ENCODE results near the gene PPT2.
"Not testable (repeated sequence)": the region's sequence is repeated elsewhere in the genome, so short reads cannot be mapped to it uniquely, and the experiment has no call there.

PPT2 gene

DNA sequence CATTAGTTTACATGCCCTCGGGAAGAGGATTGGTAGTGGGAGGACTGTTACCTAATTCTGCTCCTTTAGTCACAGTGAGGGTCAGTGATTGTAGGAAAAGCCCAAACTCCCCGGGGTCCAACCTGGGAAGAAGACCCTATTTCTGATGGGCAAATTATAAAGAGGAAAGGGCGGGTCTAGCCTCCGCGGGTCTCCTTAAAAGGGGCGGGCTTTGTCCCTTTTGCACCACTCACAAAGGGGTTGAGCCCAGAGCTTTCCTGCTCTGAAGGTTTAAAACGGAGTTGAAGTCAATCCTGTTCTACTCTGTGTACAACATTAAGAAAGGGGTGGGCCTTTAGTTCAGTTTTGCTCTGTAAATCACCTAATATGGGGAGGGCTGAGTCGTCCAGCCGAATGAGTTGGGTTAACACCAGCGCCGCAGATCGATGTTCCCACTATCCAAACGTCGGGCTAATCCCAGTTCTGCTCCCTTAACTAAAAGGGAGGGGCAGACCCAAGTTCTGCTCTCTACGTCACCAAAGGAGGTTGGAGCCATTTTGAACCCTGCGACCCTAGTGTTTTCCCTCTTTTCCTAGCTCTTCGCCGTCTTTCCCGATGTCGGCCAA lies 23.3 kb downstream of the PPT2 start:
- in situ Hi-C loops (cut with HindIII; ENCODE audit: low pct_unique_long_range_greater_than_20kb, low sequenced_read_pairs), result no loop called here
- no peak for TF ChIP-seq JUND (IDR thresholded peaks at IDR 0.05; ENCODE audit: low read depth)
- no peak for DNase-seq (ENCODE audit: low read depth in 1 of 2, low spot score in 1 of 2)

DNA sequence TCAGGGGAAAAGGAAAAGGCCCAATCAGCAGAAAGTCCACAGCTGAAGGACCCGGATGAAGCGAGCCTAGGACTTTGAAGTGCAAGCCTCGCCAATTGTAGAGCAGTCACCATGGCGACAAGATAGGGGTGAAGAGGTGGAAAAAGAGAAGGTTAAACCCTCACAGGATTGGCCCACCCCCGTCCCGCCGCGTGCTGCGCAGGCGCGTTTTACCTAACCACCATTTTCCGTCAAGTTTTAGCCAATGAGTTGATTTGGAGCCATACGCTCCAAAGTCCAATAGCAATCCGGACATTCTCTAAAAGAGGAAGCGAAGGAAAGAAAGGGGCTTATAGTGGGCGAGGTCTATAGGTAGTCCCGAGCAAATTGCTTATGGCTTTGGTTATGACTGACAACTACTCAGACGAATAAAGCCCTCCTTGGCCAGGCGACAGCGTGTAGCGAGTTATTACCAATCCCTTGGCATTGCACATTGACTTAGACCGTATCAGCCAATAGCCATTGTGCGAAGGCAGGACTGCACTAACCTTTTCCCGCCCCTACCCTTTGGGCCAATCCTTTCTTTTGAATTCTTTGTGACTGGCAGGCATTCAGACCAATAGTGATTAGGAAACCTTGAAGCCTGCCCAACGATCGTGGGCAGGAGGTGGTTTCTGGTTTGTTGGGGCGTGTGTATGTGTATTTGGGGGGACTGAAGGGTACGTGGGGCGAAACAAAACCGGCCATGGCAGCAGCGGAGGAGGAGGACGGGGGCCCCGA lies 24.0 kb downstream of the PPT2 start, which contains the start of gene RNF5:
RNF5 (plus strand) TSS at position 618 of the 759 bp plus-strand sequence; CDS start at position 725, 107 bp downstream.
- in situ Hi-C loops (cut with HindIII; ENCODE audit: low pct_unique_long_range_greater_than_20kb, low sequenced_read_pairs), result no loop called here
- TF ChIP-seq JUND (IDR thresholded peaks at IDR 0.05; ENCODE audit: low read depth), result no peak
- DNase-seq (ENCODE audit: low read depth in 1 of 2, low spot score in 1 of 2), result peak; percentile 96 to 100

DNA sequence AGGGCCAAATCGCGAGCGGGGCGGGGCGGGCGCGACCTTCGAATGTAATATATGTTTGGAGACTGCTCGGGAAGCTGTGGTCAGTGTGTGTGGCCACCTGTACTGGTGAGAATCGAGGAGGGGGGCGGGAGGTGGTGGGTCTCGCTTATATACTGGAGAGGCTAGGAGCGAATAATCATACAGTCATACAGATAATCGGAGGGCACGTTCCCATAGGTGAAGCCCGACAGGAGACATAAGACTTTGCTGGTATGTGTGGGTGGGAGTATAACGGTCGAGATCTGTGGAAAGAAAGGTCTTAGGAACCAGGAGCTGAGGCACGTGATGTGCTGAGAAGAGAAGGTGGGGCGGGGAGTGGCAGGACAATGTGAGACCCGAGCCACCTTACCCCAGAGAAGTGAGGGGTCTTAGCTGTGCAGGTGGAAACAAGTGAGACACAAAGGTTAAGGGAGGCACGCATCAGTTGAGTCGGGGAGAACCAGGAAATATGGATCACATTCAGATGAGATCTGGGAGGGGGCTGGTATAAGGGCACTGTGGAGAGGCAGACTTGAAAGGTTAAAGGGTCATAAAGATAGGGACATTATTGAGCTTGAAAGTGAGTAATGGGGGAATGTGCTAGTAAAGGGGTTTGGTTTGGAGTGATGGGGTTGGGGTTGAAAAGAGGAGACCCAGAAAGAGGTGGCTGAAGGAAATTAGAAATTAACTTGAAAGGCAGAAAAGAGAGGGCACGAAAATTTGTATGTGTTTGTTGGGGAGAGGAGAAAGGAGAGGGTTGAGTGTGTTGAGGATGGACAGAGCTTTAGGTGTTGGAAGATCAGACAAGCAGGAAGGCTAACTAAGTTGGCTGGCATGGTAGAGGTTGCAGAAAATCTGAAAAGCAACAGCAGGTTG lies 24.9 kb downstream of the PPT2 start:
- TF ChIP-seq JUND (IDR thresholded peaks at IDR 0.05; ENCODE audit: low read depth), result no peak
- DNase-seq (ENCODE audit: low read depth in 1 of 2, low spot score in 1 of 2), result no peak
- in situ Hi-C loops (cut with HindIII; ENCODE audit: low pct_unique_long_range_greater_than_20kb, low sequenced_read_pairs), result no loop called here

DNA sequence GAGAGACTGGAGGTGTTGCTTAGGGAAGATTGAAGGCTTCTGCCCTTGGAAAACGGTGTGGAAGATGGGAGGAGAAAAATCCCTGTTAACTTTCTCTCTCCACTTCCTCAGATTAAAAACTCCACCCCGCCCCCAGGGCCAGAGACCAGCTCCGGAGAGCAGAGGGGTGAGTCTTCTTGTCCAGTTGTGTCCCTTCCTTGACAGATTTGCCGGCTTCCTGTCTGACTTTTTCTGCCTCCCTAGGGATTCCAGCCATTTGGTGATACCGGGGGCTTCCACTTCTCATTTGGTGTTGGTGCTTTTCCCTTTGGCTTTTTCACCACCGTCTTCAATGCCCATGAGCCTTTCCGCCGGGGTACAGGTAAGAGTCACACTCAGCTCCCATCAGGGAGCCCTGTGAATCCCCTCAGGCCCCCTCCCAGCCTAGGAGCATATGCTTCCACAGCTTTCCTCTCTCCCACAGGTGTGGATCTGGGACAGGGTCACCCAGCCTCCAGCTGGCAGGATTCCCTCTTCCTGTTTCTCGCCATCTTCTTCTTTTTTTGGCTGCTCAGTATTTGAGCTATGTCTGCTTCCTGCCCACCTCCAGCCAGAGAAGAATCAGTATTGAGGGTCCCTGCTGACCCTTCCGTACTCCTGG lies 25.9 kb downstream of the PPT2 start:
- no peak for TF ChIP-seq JUND (IDR thresholded peaks at IDR 0.05; ENCODE audit: low read depth)
- DNase-seq (ENCODE audit: low read depth in 1 of 2, low spot score in 1 of 2), result no peak
- in situ Hi-C loops (cut with HindIII; ENCODE audit: low pct_unique_long_range_greater_than_20kb, low sequenced_read_pairs), result no loop called here

DNA sequence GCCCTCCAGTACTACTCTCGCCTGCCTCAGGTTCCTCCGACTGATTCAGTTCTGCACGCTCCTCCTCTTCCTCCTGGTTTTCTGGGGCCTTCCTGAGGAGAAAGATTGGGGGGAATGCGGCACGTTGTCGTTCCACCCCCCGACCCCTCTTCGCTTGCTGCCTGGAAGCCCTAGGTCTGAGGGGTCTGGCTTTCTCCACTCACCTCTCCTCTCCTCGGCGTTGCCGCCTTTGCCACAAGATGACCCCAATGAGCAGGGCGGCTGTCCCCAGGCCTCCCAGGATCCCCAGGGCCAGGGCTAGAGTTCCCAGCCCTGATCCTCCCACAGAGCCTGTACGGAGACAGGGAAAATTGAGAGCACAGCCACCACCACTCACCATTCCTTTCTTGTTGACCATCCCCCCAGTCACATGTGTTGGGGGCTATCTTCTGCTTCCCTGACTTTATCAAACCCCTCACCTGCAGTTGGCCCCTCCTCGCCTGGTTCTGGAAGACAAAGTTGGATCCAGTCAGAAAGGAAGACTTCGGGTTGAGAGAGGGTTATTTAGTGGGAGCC lies 27.3 kb downstream of the PPT2 start:
- in situ Hi-C loops (cut with HindIII; ENCODE audit: low pct_unique_long_range_greater_than_20kb, low sequenced_read_pairs), result no loop called here
- DNase-seq (ENCODE audit: low read depth in 1 of 2, low spot score in 1 of 2), result no peak
- TF ChIP-seq JUND (IDR thresholded peaks at IDR 0.05; ENCODE audit: low read depth), result no peak

DNA sequence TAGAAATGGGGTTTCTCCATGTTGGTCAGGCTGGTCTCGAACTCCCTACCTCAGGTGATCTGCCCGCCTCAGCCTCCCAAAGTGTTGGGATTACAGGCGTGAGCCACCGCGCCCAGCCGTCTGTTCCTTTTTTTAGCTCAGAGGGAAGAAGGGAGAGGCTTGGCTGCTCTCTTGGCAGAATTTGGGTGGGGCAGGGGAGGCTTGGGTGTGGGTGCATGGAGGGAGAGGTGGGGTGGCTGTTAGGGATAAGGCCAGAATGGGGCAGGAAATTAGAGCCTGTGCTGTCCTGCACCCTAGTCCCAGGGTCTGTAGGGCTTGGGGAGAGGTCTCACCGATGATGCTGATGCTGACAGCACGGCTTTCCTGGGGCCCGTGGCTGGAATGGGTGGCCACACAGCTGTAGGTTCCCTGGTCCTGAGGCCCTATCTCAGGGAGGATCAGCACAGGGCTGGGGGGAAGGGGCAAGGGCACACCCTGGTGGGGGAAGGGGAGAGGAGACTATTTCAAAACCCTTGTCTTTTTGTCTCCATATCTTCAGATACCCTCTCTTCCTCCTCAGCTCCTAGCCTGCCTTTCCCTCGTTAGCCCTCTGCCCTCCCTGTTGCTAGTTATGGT lies 28.1 kb downstream of the PPT2 start:
- in situ Hi-C loops (cut with HindIII; ENCODE audit: low pct_unique_long_range_greater_than_20kb, low sequenced_read_pairs), result no loop called here
- no peak for DNase-seq (ENCODE audit: low read depth in 1 of 2, low spot score in 1 of 2)
- no peak for TF ChIP-seq JUND (IDR thresholded peaks at IDR 0.05; ENCODE audit: low read depth)

DNA sequence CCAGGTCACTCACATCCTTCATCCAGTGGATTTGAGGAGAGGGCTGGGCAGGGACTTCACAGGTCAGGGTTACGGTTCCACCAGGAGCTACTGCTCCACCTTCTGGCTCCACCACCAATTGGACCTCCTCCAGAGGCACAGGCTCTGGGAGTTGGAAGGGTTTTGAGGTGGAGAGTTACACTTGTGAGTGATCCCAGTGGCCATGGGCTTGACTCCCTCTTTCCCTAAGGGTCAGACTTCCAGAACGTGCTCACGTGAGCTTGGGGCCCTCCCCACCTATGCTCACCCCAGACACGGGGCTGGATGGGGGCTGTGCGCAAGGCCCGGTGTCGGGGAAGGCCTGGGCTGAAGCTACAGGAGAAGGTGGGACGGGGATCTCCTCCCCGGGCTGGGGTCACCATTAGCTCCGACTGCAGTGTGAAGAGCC lies 28.6 kb downstream of the PPT2 start:
- DNase-seq (ENCODE audit: low read depth in 1 of 2, low spot score in 1 of 2), result no peak
- no peak for TF ChIP-seq JUND (IDR thresholded peaks at IDR 0.05; ENCODE audit: low read depth)
- in situ Hi-C loops (cut with HindIII; ENCODE audit: low pct_unique_long_range_greater_than_20kb, low sequenced_read_pairs), result no loop called here

DNA sequence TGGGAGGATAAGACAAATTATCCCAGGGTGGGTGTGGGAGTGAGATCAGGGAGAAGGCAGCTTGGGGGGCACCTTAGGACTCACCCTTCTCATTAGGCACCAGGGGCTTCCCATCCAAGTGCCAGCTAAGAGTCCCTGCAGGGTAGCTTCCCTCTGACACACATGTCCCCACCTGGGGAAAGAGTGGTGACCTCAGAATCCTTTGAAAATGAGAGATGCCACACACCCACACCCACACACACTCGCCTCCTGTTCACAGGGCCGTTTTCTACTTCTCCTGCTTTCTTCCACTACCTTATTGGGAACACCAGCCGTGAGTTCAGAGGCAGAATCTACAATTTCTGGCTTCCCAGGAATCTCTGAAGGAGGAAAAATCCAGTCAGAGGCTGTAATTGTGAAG lies 29.1 kb downstream of the PPT2 start:
- no peak for TF ChIP-seq JUND (IDR thresholded peaks at IDR 0.05; ENCODE audit: low read depth)
- no peak for DNase-seq (ENCODE audit: low read depth in 1 of 2, low spot score in 1 of 2)
- in situ Hi-C loops (cut with HindIII; ENCODE audit: low pct_unique_long_range_greater_than_20kb, low sequenced_read_pairs), result no loop called here

DNA sequence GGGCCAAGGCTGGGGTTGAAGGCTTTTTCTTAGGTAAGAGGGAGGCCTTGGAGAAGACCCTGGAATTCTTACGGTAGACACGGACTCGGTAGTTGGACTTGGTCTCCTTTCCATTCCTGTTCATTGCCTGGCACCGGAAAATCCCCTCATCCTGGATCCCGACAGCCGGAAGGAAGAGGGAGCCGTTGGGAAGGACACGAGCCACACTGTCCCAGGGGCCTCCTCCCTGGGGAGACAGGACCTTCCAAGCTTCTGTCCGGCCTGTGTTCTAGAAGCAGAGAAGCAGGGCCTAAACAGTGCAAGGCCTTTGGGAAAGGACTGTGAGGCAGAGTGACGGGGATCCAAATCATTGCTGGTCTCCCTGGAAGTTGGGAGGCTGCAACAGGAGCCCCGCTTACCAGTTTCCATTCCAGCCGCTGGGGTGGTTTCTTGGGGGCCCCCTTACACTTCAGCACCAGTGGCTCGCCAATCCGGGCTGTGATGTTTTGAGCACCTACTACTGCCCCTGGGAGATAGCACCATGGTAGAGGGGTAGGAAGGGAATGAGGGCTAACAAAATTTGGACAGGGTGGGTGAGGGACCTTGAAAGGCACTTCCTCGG lies 29.6 kb downstream of the PPT2 start:
- in situ Hi-C loops (cut with HindIII; ENCODE audit: low pct_unique_long_range_greater_than_20kb, low sequenced_read_pairs), result no loop called here
- DNase-seq (ENCODE audit: low read depth in 1 of 2, low spot score in 1 of 2), result no peak
- no peak for TF ChIP-seq JUND (IDR thresholded peaks at IDR 0.05; ENCODE audit: low read depth)

DNA sequence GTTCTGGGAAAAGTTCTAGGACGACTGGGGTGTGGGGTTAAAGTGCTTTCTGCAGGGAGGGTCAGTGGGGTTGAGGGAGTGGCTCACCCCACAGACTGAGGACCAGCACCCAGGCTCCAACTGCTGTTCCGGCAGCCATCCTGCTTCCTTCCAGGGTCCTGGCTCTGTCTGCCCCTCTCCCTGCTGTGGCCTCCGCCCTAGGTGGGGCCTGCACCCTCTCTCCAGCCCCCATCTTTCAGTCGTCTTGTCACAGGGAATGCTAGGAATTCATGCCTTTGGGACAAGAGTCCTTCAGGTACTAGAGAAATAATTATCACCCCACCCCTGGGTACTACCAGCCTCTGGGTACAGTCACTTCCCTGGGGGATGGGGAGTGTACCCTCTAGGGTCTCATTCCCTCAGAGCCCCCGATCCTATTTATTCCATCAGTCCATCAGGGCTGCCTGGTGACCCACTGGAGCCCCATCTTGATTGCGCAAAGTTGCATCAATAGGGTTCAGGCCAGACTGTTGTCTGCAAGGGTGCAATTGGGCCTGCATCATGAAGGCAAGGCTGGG lies 30.2 kb downstream of the PPT2 start, which contains the start of gene AGER:
AGER (minus strand) TSS at position 170 of the 557 bp plus-strand sequence; CDS start at position 139, 31 bp downstream.
- in situ Hi-C loops (cut with HindIII; ENCODE audit: low pct_unique_long_range_greater_than_20kb, low sequenced_read_pairs), result no loop called here
- no peak for DNase-seq (ENCODE audit: low read depth in 1 of 2, low spot score in 1 of 2)
- no peak for TF ChIP-seq JUND (IDR thresholded peaks at IDR 0.05; ENCODE audit: low read depth)

DNA sequence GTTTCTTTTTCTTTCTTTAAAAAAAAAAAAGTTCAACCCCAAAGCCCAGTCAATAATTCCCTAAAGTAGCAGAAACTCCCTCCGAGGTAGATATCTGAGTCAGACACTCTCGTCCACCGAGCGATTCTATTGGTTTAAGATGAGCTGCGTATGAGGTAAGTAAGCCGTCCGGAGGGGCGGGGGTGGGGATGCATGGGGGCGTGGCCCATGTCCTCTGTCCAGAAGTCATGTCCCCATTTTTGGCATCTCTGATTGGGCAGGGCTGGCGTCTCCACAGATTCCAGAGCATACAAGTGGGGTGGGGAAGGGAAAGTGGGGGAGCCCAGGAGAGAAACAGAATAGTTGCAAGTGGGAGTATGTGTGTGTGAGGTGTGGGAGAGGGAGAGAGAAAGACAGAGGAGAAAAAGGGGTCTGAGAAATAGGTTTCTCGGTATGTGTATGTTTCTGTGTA lies 31.8 kb downstream of the PPT2 start:
- in situ Hi-C loops (cut with HindIII; ENCODE audit: low pct_unique_long_range_greater_than_20kb, low sequenced_read_pairs), result not testable (repeated sequence)

DNA sequence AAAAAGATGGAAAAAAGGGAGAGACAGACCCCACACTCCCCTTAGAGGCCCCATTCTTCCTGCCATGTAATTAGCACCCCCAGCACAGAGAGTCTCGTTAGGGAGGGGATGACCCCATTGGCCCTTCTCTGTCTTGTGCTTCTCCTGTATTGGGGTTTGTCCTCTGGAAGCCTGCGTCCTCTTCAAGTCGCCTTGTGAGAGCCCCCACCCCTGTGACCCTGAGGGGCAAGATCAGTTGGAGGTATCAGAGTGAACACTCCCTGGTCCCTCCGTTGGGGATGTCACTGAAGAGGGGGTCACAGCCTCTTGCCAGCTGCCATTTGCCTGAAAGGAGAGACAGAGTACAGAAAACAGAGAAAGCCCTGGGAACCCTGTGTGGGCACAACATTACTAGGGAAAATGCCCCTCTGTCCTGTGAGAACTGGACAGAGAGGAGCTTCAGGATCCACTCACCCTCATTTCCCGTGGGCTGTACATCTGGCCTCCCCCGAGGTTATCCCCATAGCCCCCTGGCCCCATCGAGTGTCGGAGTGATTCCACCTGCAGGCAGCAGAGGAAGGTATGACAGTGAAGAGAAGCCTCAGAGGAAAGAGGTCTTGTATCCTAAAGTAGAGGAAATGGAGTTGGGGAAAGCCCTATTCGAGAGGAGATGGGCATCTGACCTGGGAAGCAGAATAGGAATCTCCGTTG lies 32.4 kb downstream of the PPT2 start:
- DNase-seq (ENCODE audit: low read depth in 1 of 2, low spot score in 1 of 2); in situ Hi-C loops (cut with HindIII; ENCODE audit: low pct_unique_long_range_greater_than_20kb, low sequenced_read_pairs): not testable (repeated sequence)

More for the DNA sequence above, 31.8 kb downstream of the PPT2 start:
- peak in 1 of 2 experiments; percentile 58 for DNase-seq (ENCODE audit: low read depth in 1 of 2, low spot score in 1 of 2)
